ENCODE data around the gene SET.

DNA sequence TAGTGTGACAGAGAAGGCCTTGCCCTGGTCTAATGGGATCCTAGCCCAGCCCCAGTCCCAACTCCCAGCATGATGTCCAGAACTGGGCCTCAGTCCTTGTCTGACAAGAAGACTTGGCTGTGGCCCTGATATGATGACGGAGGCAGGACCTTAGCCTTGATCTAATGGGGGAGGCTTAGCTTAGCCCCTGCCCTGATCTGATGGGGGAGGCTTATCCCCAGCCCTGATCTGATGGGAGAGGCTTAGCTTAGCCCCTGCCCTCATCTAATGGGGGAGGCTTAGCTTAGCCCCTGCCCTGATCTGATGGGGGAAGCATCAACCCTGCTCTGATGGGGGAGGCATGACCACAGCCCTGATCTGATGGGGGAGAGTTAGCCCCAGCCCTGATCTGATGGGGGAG lies 17.0 kb downstream of the SET start:
- no peak for TF ChIP-seq EP300 (IDR thresholded peaks at IDR 0.05; ENCODE audit: borderline replicate concordance in 1 of 2, low read depth in 1 of 2, low read length in 1 of 2)
- no peak for TF ChIP-seq MXI1 (IDR thresholded peaks at IDR 0.05; ENCODE audit: low read depth, low read length)
- TF ChIP-seq YY1 (IDR thresholded peaks at IDR 0.05; ENCODE audit: low read depth), result no peak
- no peak for TF ChIP-seq ELF1 (IDR thresholded peaks at IDR 0.05)
- TF ChIP-seq RFX5 (IDR thresholded peaks at IDR 0.05; ENCODE audit: low read length), result no peak
- TF ChIP-seq, protein P1, sequence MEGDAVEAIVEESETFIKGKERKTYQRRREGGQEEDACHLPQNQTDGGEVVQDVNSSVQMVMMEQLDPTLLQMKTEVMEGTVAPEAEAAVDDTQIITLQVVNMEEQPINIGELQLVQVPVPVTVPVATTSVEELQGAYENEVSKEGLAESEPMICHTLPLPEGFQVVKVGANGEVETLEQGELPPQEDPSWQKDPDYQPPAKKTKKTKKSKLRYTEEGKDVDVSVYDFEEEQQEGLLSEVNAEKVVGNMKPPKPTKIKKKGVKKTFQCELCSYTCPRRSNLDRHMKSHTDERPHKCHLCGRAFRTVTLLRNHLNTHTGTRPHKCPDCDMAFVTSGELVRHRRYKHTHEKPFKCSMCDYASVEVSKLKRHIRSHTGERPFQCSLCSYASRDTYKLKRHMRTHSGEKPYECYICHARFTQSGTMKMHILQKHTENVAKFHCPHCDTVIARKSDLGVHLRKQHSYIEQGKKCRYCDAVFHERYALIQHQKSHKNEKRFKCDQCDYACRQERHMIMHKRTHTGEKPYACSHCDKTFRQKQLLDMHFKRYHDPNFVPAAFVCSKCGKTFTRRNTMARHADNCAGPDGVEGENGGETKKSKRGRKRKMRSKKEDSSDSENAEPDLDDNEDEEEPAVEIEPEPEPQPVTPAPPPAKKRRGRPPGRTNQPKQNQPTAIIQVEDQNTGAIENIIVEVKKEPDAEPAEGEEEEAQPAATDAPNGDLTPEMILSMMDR (IDR thresholded peaks at IDR 0.05), result no peak
- TF ChIP-seq NRF1 (IDR thresholded peaks at IDR 0.05; ENCODE audit: low read depth, low read length), result no peak
- no peak for TF ChIP-seq EZH2phosphoT487 (IDR thresholded peaks at IDR 0.05; ENCODE audit: borderline replicate concordance, low read depth)
- TF ChIP-seq RAD21 (IDR thresholded peaks at IDR 0.05; ENCODE audit: low read length), result no peak

All from SK-N-SH (cell line).